Purkinje cell (primary cell): Measurements from ENCODE around the gene PPP1R9B. TPM values are rescaled to one million over a fixed set of nuclear protein-coding genes. Genes with fewer than 3 reads are reported as not detected.

Experiments used
- polyA plus RNA-seq: library from polyadenylated mRNA; unstranded; fragments of >200 nt; fragmentation: Nextera tagmentation; gene quantifications from 2 replicates; pipeline ENCODE4 v1.2.1, GENCODE V29; 2014

The PPP1R9B gene, protein sequence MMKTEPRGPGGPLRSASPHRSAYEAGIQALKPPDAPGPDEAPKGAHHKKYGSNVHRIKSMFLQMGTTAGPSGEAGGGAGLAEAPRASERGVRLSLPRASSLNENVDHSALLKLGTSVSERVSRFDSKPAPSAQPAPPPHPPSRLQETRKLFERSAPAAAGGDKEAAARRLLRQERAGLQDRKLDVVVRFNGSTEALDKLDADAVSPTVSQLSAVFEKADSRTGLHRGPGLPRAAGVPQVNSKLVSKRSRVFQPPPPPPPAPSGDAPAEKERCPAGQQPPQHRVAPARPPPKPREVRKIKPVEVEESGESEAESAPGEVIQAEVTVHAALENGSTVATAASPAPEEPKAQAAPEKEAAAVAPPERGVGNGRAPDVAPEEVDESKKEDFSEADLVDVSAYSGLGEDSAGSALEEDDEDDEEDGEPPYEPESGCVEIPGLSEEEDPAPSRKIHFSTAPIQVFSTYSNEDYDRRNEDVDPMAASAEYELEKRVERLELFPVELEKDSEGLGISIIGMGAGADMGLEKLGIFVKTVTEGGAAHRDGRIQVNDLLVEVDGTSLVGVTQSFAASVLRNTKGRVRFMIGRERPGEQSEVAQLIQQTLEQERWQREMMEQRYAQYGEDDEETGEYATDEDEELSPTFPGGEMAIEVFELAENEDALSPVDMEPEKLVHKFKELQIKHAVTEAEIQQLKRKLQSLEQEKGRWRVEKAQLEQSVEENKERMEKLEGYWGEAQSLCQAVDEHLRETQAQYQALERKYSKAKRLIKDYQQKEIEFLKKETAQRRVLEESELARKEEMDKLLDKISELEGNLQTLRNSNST
- 1.0 and 1.2 TPM in 2 replicates for polyA plus RNA-seq

DNA sequence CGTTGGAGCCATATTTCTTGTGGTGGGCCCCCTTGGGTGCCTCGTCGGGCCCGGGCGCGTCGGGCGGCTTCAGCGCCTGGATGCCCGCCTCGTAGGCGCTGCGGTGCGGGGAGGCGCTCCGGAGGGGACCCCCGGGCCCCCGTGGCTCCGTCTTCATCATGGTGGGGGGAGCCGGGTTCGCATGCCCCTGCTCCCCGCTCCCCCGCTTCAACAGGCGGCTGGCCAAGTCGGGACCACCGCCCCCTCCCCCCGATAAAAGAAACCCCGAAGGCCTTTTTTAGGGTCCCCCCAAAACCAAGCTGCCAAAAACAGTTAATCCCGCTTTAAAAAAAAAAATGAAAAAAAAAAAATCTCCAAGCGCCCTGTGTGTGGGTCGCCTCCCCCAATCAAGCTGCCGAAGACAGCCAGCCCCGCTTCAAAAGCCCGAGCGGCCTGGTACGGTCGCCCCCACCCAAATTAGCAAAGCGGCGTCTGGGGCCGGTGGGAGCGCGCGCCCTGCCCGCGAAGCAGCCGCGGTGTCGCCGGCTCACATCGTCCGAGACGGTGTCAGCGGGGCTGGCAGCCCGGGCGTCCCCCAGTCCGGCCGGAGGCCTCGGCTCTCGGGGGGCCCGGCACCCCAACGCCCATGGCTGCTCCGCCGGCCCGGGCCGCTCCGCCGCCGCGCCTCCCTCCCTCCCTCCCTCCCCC is at the start of gene PPP1R9B:
Gene PPP1R9B (minus strand): TSS at position 324 of the 687 bp plus-strand sequence. CDS start 164 bp downstream, at position 160.

GRCh38 chr17:50165867-50166517 is 15.5 kb upstream of the PPP1R9B start, which contains the start of gene SGCA:
Gene SGCA (plus strand): TSS chr17:50166005. CDS start chr17:50166041, 36 bp downstream.

DNA sequence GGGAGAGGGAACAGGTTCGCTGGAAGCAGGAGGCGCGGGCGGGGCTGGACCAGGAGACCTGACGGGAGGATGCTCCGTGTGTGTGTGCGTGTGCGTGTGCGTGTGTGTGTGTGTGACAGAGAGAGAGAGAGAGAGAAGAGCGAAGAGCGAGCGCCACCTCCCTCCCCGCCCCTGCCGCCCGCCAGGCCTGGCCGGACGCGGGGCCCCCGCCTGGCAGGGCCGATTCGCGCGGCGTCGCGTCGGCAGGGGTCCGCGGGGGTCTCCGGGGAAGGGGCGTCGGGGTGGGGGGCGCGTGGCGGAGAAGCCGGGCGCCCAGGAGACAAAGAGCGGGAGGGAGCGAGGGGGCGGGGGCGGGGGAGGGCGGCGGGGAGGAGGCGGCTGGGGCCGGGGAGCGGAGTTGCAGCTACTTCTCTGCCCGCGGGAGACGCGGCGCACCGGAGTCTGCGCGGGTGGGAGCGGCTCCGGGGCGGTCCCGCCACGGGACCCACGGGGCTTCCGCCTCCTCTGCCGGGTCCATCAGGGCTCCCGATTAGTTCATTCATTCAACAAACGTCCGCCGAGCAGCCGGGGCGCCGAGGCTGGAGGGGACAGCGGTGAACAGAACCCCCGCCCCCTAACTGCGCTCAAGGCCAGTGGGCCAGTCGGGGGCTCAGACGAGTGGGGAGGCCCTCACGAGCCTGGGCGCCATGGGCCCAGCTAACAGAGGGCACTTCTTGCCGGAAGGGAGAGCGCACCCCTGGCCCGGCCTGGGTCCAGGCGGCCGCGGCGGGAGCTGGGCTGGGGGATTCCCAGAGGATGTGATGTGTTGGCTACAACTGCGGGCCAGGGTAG is 20.5 kb downstream of the PPP1R9B start, which contains the start of gene SAMD14:
Gene SAMD14 (minus strand): TSS at position 433 of the 831 bp plus-strand sequence. CDS start 5,201 bp downstream, outside the sequence.

GRCh38 chr17:50094753-50095619 is 55.5 kb downstream of the PPP1R9B start, which contains the start of gene PDK2:
Gene PDK2 (plus strand): TSS chr17:50095351. CDS start chr17:50095436, 85 bp downstream.

Other genes with a start within 250 kb of the PPP1R9B start
- not detected in 2 replicates for gene DLX4, start 181.5 kb downstream of the PPP1R9B start, polyA plus RNA-seq
- not detected in 2 replicates for gene DLX3, start 155.5 kb downstream of the PPP1R9B start, polyA plus RNA-seq
- 11.4 and 18.8 TPM in 2 replicates for gene ITGA3, start 94.6 kb downstream of the PPP1R9B start, polyA plus RNA-seq
- gene PDK2, start 55.3 kb downstream of the PPP1R9B start, polyA plus RNA-seq = 9.7 and 16.4 TPM in 2 replicates
- not detected in 2 replicates for gene SAMD14, start 20.5 kb downstream of the PPP1R9B start, polyA plus RNA-seq
- gene SGCA, start 15.3 kb upstream of the PPP1R9B start, polyA plus RNA-seq = not detected in 2 replicates
- 0.15 TPM in 1 of 2 replicates, not detected in the other for gene COL1A1, start 51.0 kb upstream of the PPP1R9B start, polyA plus RNA-seq
- gene TMEM92, start 123.8 kb upstream of the PPP1R9B start, polyA plus RNA-seq = not detected in 2 replicates
- gene XYLT2, start 195.4 kb upstream of the PPP1R9B start, polyA plus RNA-seq = 23.1 and 38.2 TPM in 2 replicates
- gene MRPL27, start 222.5 kb upstream of the PPP1R9B start, polyA plus RNA-seq = 272 and 327 TPM in 2 replicates
- 0.35 TPM in 1 of 2 replicates, not detected in the other for gene EME1, start 222.6 kb upstream of the PPP1R9B start, polyA plus RNA-seq
- gene LRRC59, start 246.8 kb upstream of the PPP1R9B start, polyA plus RNA-seq = 13.2 and 24.3 TPM in 2 replicates